MCF 10A (cell line): ENCODE results near the gene NMUR1. TPM values are rescaled to one million over a fixed set of nuclear protein-coding genes. Genes with fewer than 3 reads are reported as not detected.

ENCODE experiments used
- BruUV-seq: library from RNA; stranded (reverse); fragments of 400-500 nt; replicated peaks from 2 replicates; lab custom pipeline; 2021; lab: Mats Ljungman, UMichigan
- CTCF ChIA-PET: fragments of 300-600 bp; sonication (Branson Sonifier 250); formaldehyde crosslinking; extraction: SDS; loops from one replicate; lab custom pipeline; 2021; ENCODE audit warnings: antibody characterized with exemption, inconsistent platforms; lab: Yijun Ruan, JAX
- POLR2A ChIA-PET: fragments of 300-600, 350-650 bp; sonication (Branson Sonifier 250); formaldehyde crosslinking; extraction: SDS; loops from one replicate; lab custom pipeline; 2020; ENCODE audit warnings: antibody characterized with exemption, inconsistent platforms; lab: Yijun Ruan, JAX
- DNase-seq: peaks from one replicate; pipeline ENCODE4 v3.0.0-alpha.2; 2018; ENCODE audit not compliant: unreplicated experiment
- H3K27ac Mint-ChIP-seq: one replicate; pipeline ENCODE4 v1.8.0; 2022; ENCODE audit warnings: mild to moderate bottlenecking, low read depth, mixed read lengths; ENCODE audit not compliant: unreplicated experiment
- H3K27me3 Mint-ChIP-seq: one replicate; pipeline ENCODE4 v1.8.0; 2022; ENCODE audit warnings: mixed read lengths; ENCODE audit not compliant: insufficient read depth, unreplicated experiment
- H3K36me3 Mint-ChIP-seq: one replicate; pipeline ENCODE4 v1.8.0; 2022; ENCODE audit warnings: mild to moderate bottlenecking, moderate library complexity, mixed read lengths; ENCODE audit not compliant: insufficient read depth, unreplicated experiment
- H3K4me1 Mint-ChIP-seq: one replicate; pipeline ENCODE4 v1.8.0; 2022; ENCODE audit warnings: mixed read lengths; ENCODE audit not compliant: insufficient read depth, unreplicated experiment
- H3K4me3 Mint-ChIP-seq: one replicate; pipeline ENCODE4 v1.8.0; 2022; ENCODE audit warnings: mild to moderate bottlenecking, moderate library complexity, mixed read lengths; ENCODE audit not compliant: unreplicated experiment
- H3K9me3 Mint-ChIP-seq: one replicate; pipeline ENCODE4 v1.8.0; 2022; ENCODE audit warnings: mixed read lengths; ENCODE audit not compliant: unreplicated experiment
- CTCF ChIP-seq: fragments of 200-600 bp; IDR thresholded peaks from one replicate; pipeline ENCODE4 v1.8.0; 2022; ENCODE audit warnings: antibody characterized with exemption, mild to moderate bottlenecking; ENCODE audit not compliant: unreplicated experiment
- intact Hi-C: fragments of 100-400 bp; cut with micrococcal nuclease; formaldehyde crosslinking; loops from 2 replicates; pipeline ENCODE4 v1.14.1; 2022
- total RNA-seq: library from RNA; stranded (reverse); gene quantifications from 2 replicates; pipeline ENCODE4 v1.2.3, GENCODE V29; 2022

Gene NMUR1
- total RNA-seq, 1 experiment from 2014 or later, result not detected

GRCh38 chr2:231521443-231521842 is 8.8 kb downstream of the NMUR1 start:
- CTCF ChIA-PET, result interaction anchor here (0.6 to 1.3 kb wide), 3 partner anchors 8 to 80 kb away, joined by 3 to 4 read pairs (median 3); no protein-coding TSS in a partner anchor
- Mint-ChIP-seq H3K4me1 (no peaks in the 10 kb centered on the region), H3K27ac (no peak overlapping the region)

GRCh38 chr2:231519975-231520555 is 10.2 kb downstream of the NMUR1 start:
- Mint-ChIP-seq H3K4me3 (no peak overlapping the region), H3K27ac (no peak overlapping the region), H3K27me3 (peaks cover 12% of the 10 kb centered on the region), H3K9me3 (no peaks in the 10 kb centered on the region), H3K4me1 (no peaks in the 10 kb centered on the region), H3K36me3 (no peaks in the 10 kb centered on the region)
- BruUV-seq, result no TSS peak
- DNase-seq, result no peak
- no peak for TF ChIP-seq CTCF
- POLR2A ChIA-PET, result no interaction called here
- CTCF ChIA-PET, result interaction anchor here (1.3 kb wide), 1 partner anchor 81 kb away, joined by 3 read pairs; no protein-coding TSS in a partner anchor
- intact Hi-C loops, result no loop called here

More at GRCh38 chr2:231521443-231521842, 8.8 kb downstream of the NMUR1 start:
- TF ChIP-seq CTCF, result no peak
- DNase-seq, result no peak
- BruUV-seq, result no TSS peak
- Mint-ChIP-seq H3K27me3 (peaks cover 12% of the 10 kb centered on the region), H3K9me3 (no peaks in the 10 kb centered on the region), H3K36me3 (no peaks in the 10 kb centered on the region), H3K4me3 (no peak overlapping the region)
- intact Hi-C loops, result no loop called here
- POLR2A ChIA-PET, result no interaction called here

GRCh38 chr2:231518771-231519170 is 11.5 kb downstream of the NMUR1 start:
- peaks cover 12% of the 10 kb centered on the region for H3K27me3 Mint-ChIP-seq
- no peaks in the 10 kb centered on the region for H3K9me3 Mint-ChIP-seq
- ChIA-PET CTCF (interaction anchor here (0.6 to 2.6 kb wide), 6 partner anchors 27 to 121 kb away, joined by 3 to 14 read pairs (median 8); no protein-coding TSS in a partner anchor), POLR2A (no interaction called here)
- no peak overlapping the region for H3K27ac Mint-ChIP-seq
- intact Hi-C loops, result no loop called here
- no peak for DNase-seq
- BruUV-seq, result no TSS peak
- no peak for TF ChIP-seq CTCF
- H3K36me3 Mint-ChIP-seq, result peaks cover 6% of the 10 kb centered on the region
- H3K4me1 Mint-ChIP-seq, result peaks cover 7% of the 10 kb centered on the region
- no peak overlapping the region for H3K4me3 Mint-ChIP-seq

- no TSS peak for BruUV-seq
- POLR2A ChIA-PET, result interaction anchor here (0.7 to 3.0 kb wide), 3 partner anchors 51 to 194 kb away, joined by 3 to 36 read pairs (median 3); partner anchors contain the start of gene NCL
- peaks cover 7% of the 10 kb centered on the region for H3K27me3 Mint-ChIP-seq
- CTCF ChIA-PET, result interaction anchor here (0.8 kb wide), 1 partner anchor 159 kb away, joined by 3 read pairs; no protein-coding TSS in a partner anchor
- no peak for TF ChIP-seq CTCF
- no peak overlapping the region for H3K4me3 Mint-ChIP-seq
- intact Hi-C loops, result no loop called here
- no peak overlapping the region for H3K27ac Mint-ChIP-seq
- no peaks in the 10 kb centered on the region for H3K9me3 Mint-ChIP-seq
- H3K4me1 Mint-ChIP-seq, result peaks cover 7% of the 10 kb centered on the region
- DNase-seq, result no peak
- peaks cover 6% of the 10 kb centered on the region for H3K36me3 Mint-ChIP-seq
Observed at GRCh38 chr2:231515603-231516002, 14.6 kb downstream of the NMUR1 start.
